HepG2 (cell line): ENCODE measurements around the gene LZTS2. TPM values are rescaled to one million over a fixed set of nuclear protein-coding genes. Genes with fewer than 3 reads are reported as not detected.
A peak's percentile ranks its signal among the peaks of the same experiment; 100 is the strongest.

Source experiments
- ATF5 ChIP-seq: sonication (generic); formaldehyde crosslinking; IDR thresholded peaks from 2 replicates; pipeline ENCODE4 v1.4.0; 2020; ENCODE audit warnings: mild to moderate bottlenecking, low read depth, missing genetic modification reagents
- CREB1 ChIP-seq, 2 experiments: fragments of 450-650 bp in 1 of 2; IDR thresholded peaks; 2 replicates each; pipeline ENCODE4 v1.6.1; 2016 to 2017; ENCODE audit warnings: control low read depth in 1 of 2, mild to moderate bottlenecking in 1 of 2, missing compliant biosample characterization in 1 of 2, missing genetic modification characterization in 1 of 2
- HOXA9 ChIP-seq: sonication (generic); formaldehyde crosslinking; IDR thresholded peaks from 2 replicates; pipeline ENCODE4 v1.8.1; 2022; ENCODE audit warnings: missing genetic modification reagents, mild to moderate bottlenecking, moderate library complexity, borderline replicate concordance
- KAT8 ChIP-seq: IDR thresholded peaks from 2 replicates; pipeline ENCODE4 v1.6.1; 2016; ENCODE audit warnings: missing genetic modification reagents, missing compliant biosample characterization
- MEIS2 ChIP-seq: sonication (generic); formaldehyde crosslinking; IDR thresholded peaks from 2 replicates; pipeline ENCODE4 v1.9.0; 2021; ENCODE audit warnings: mild to moderate bottlenecking, missing genetic modification reagents
- POLR2G ChIP-seq: fragments of 200-400 bp; formaldehyde crosslinking; IDR thresholded peaks from 2 replicates; pipeline ENCODE4 v1.6.1; 2018; ENCODE audit warnings: mild to moderate bottlenecking, low read depth, low read length, moderate library complexity
- SALL1 ChIP-seq: sonication (generic); formaldehyde crosslinking; IDR thresholded peaks from 2 replicates; pipeline ENCODE4 v1.8.0; 2022; ENCODE audit warnings: mild to moderate bottlenecking, missing genetic modification reagents
- SMAD1 ChIP-seq: sonication (generic); formaldehyde crosslinking; IDR thresholded peaks from 2 replicates; pipeline ENCODE4 v1.4.0; 2020; ENCODE audit warnings: missing genetic modification reagents, low read depth, mild to moderate bottlenecking, borderline replicate concordance
- SOX13 ChIP-seq, 3 experiments: fragments of 450-650 bp in 1 of 3; sonication (generic) in 1 of 3; formaldehyde crosslinking in 1 of 3; IDR thresholded peaks in 2 of 3; conservative IDR thresholded peaks in 1 of 3; 2 replicates each; pipeline versions ENCODE4 v1.5.0 to v1.6.1; 2016 to 2020; ENCODE audit warnings: antibody characterized with exemption in 1 of 3, mild to moderate bottlenecking in 1 of 3, missing compliant biosample characterization in 1 of 3, missing genetic modification reagents in 1 of 3, moderate library complexity in 1 of 3
- TCF7L2 ChIP-seq: IDR thresholded peaks from 2 replicates; pipeline ENCODE4 v1.6.1; 2011; ENCODE audit warnings: mild to moderate bottlenecking, low read depth, low read length, moderate library complexity
- TOE1 ChIP-seq: sonication (generic); formaldehyde crosslinking; IDR thresholded peaks from 2 replicates; pipeline ENCODE4 v1.4.0; 2020; ENCODE audit warnings: mild to moderate bottlenecking, missing genetic modification reagents
- ZBTB20 ChIP-seq: sonication (generic); formaldehyde crosslinking; IDR thresholded peaks from 2 replicates; pipeline ENCODE4 v1.8.1; 2023; ENCODE audit warnings: missing genetic modification reagents, low read depth, mild to moderate bottlenecking, borderline replicate concordance
- ZC3H13 ChIP-seq: sonication (generic); formaldehyde crosslinking; IDR thresholded peaks from 2 replicates; pipeline ENCODE4 v1.8.1; 2023; ENCODE audit warnings: mild to moderate bottlenecking, missing genetic modification reagents, moderate library complexity
- ZMAT3 ChIP-seq: sonication (generic); formaldehyde crosslinking; conservative IDR thresholded peaks from 2 replicates; pipeline ENCODE4 v1.7.0; 2021; ENCODE audit warnings: missing genetic modification reagents
- ZNF138 ChIP-seq: sonication (generic); formaldehyde crosslinking; IDR thresholded peaks from 2 replicates; pipeline ENCODE4 v1.5.0; 2020; ENCODE audit warnings: mild to moderate bottlenecking, low read depth, missing genetic modification reagents
- ZNF160 ChIP-seq: sonication (generic); formaldehyde crosslinking; IDR thresholded peaks from 2 replicates; pipeline ENCODE4 v1.8.0; 2022; ENCODE audit warnings: mild to moderate bottlenecking, inconsistent platforms, missing genetic modification reagents
- ZNF225 ChIP-seq: sonication (generic); formaldehyde crosslinking; IDR thresholded peaks from 2 replicates; pipeline ENCODE4 v1.4.0; 2020; ENCODE audit warnings: mild to moderate bottlenecking, missing genetic modification reagents
- ZNF550 ChIP-seq: sonication (generic); formaldehyde crosslinking; IDR thresholded peaks from 2 replicates; pipeline ENCODE4 v1.4.0; 2020; ENCODE audit warnings: mild to moderate bottlenecking, missing genetic modification reagents, borderline replicate concordance
- ZNF7 ChIP-seq: IDR thresholded peaks from 2 replicates; pipeline ENCODE4 v1.6.1; 2016; ENCODE audit warnings: missing biosample characterization, missing genetic modification reagents
- ZNF720 ChIP-seq: sonication (generic); formaldehyde crosslinking; IDR thresholded peaks from 2 replicates; pipeline ENCODE4 v1.4.0; 2020; ENCODE audit warnings: missing genetic modification reagents
- ZNF782 ChIP-seq: sonication (generic); formaldehyde crosslinking; IDR thresholded peaks from 2 replicates; pipeline ENCODE4 v1.4.0; 2020; ENCODE audit warnings: missing genetic modification reagents, mild to moderate bottlenecking, borderline replicate concordance
- ZNF83 ChIP-seq: sonication (generic); formaldehyde crosslinking; IDR thresholded peaks from 2 replicates; pipeline ENCODE4 v1.4.0; 2020; ENCODE audit warnings: missing genetic modification reagents, mild to moderate bottlenecking, borderline replicate concordance
- ZSCAN21 ChIP-seq: sonication (generic); formaldehyde crosslinking; IDR thresholded peaks from 2 replicates; pipeline ENCODE4 v1.8.0; 2022; ENCODE audit warnings: mild to moderate bottlenecking, missing genetic modification reagents, moderate library complexity, borderline replicate concordance
- polyA plus RNA-seq, 8 experiments: library from polyadenylated mRNA; depleted of rRNA in 3 of 8; stranded (reverse) in 7 of 8; unstranded in 1 of 8; fragments of >200 nt; fragmentation: Illumina TruSeq in 4 of 8; extraction: Trizol in 4 of 8; gene quantifications; 2 replicates each; pipeline versions ENCODE4 v1.2.1 to v1.2.3, GENCODE V29; 2011 to 2016; ENCODE audit warnings: low read depth in 4 of 8, missing spikeins in 1 of 8, mixed read lengths in 1 of 8; ENCODE audit not compliant: insufficient read depth in 1 of 8
- total RNA-seq, 5 experiments: library from RNA; depleted of rRNA; stranded (reverse); fragments of >200 nt; fragmentation: Illumina TruSeq; extraction: Trizol; gene quantifications; 2 replicates each; pipeline ENCODE4 v1.2.3, GENCODE V29; 2016; ENCODE audit warnings: low read depth in 1 of 5
- TF ChIP-seq, protein P1 (sequence below): sonication (generic); formaldehyde crosslinking; IDR thresholded peaks from 2 replicates; pipeline ENCODE4 v1.5.1; 2020; ENCODE audit warnings: mild to moderate bottlenecking, missing genetic modification reagents, moderate library complexity
- TF ChIP-seq, protein P2 (sequence below): sonication (generic); formaldehyde crosslinking; IDR thresholded peaks from 2 replicates; pipeline ENCODE4 v1.5.1; 2020; ENCODE audit warnings: missing genetic modification reagents, mild to moderate bottlenecking, borderline replicate concordance

The LZTS2 gene
- total and polyA plus RNA-seq, 2 of the 13 experiments (the other 11 are each of a cell fraction or from before 2014, with no cell fraction given), result 43.6 to 65.6 TPM

- no peak for TF ChIP-seq ZNF83 (CRISPR knock-in tag)
- 0 out of 2 replicates have a peak, but pooled peaks have one; percentile 83 for TF ChIP-seq ZNF138
- peak; percentile 63 for TF ChIP-seq POLR2G
- no peak for TF ChIP-seq ATF5 (CRISPR knock-in tag)
- peak; percentile 88 for TF ChIP-seq KAT8
- TF ChIP-seq ZMAT3 (CRISPR knock-in tag), result peak; percentile 74
- no peak for TF ChIP-seq ZNF225 (CRISPR knock-in tag)
- TF ChIP-seq, protein P1, sequence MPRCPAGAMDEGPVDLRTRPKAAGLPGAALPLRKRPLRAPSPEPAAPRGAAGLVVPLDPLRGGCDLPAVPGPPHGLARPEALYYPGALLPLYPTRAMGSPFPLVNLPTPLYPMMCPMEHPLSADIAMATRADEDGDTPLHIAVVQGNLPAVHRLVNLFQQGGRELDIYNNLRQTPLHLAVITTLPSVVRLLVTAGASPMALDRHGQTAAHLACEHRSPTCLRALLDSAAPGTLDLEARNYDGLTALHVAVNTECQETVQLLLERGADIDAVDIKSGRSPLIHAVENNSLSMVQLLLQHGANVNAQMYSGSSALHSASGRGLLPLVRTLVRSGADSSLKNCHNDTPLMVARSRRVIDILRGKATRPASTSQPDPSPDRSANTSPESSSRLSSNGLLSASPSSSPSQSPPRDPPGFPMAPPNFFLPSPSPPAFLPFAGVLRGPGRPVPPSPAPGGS (CRISPR knock-in tag), result 0 out of 2 replicates have a peak, but pooled peaks have one; percentile 75
- TF ChIP-seq ZNF550 (CRISPR knock-in tag), result no peak; the same call in 1 of the 2 replicates
- TF ChIP-seq TCF7L2, result no peak
- no peak for TF ChIP-seq HOXA9 (CRISPR knock-in tag)
- TF ChIP-seq ZNF7 (CRISPR knock-in tag), result no peak
- TF ChIP-seq ZSCAN21 (CRISPR knock-in tag), result no peak; the same call in none of the 2 replicates
- peak; percentile 97 for TF ChIP-seq ZBTB20 (CRISPR knock-in tag)
- no peak for TF ChIP-seq CREB1 (IDR thresholded peaks at IDR 0.05)
- TF ChIP-seq CREB1 (CRISPR knock-in tag; IDR thresholded peaks at IDR 0.05), result peak; percentile 76
- no peak for TF ChIP-seq ZNF720 (CRISPR knock-in tag)
- no peak for TF ChIP-seq ZC3H13 (CRISPR knock-in tag)
- TF ChIP-seq SOX13 (IDR thresholded peaks at IDR 0.05), result no peak
- peak in 1 of 2 experiments; percentile 92; a peak in 2 of 4 replicates for TF ChIP-seq SOX13 (CRISPR knock-in tag; conservative IDR thresholded peaks at IDR 0.05 in 1 of 2, IDR thresholded peaks at IDR 0.05 in 1 of 2)
- peak; percentile 71; the same call in 1 of the 2 replicates for TF ChIP-seq ZNF160 (CRISPR knock-in tag)
- TF ChIP-seq SMAD1 (CRISPR knock-in tag), result no peak
- TF ChIP-seq, protein P2, sequence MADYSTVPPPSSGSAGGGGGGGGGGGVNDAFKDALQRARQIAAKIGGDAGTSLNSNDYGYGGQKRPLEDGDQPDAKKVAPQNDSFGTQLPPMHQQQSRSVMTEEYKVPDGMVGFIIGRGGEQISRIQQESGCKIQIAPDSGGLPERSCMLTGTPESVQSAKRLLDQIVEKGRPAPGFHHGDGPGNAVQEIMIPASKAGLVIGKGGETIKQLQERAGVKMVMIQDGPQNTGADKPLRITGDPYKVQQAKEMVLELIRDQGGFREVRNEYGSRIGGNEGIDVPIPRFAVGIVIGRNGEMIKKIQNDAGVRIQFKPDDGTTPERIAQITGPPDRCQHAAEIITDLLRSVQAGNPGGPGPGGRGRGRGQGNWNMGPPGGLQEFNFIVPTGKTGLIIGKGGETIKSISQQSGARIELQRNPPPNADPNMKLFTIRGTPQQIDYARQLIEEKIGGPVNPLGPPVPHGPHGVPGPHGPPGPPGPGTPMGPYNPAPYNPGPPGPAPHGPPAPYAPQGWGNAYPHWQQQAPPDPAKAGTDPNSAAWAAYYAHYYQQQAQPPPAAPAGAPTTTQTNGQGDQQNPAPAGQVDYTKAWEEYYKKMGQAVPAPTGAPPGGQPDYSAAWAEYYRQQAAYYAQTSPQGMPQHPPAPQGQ (CRISPR knock-in tag), result no peak
- peak; percentile 98 for TF ChIP-seq SALL1 (CRISPR knock-in tag)
- TF ChIP-seq ZNF782 (CRISPR knock-in tag), result no peak
- TF ChIP-seq MEIS2 (CRISPR knock-in tag), result peak; percentile 81; the same call in 1 of the 2 replicates
- 0 out of 2 replicates have a peak, but pooled peaks have one; percentile 64 for TF ChIP-seq TOE1 (CRISPR knock-in tag)
Measured at GRCh38 chr10:100970914-100971811, 28.4 kb upstream of the LZTS2 start (continued).
